Stimulated activated CD4-positive, alpha-beta T cell treated with anti-CD3 and anti-CD28 coated beads, Interleukin-2, amount 100 ng/mL, for 4 hours (primary cell): ENCODE measurements around the gene MNX1.

Experiments
- DNase-seq: peaks from one replicate; pipeline ENCODE4 v3.0.0-alpha.2; 2020; ENCODE audit warnings: low read depth

The MNX1 gene

GRCh38 chr7:157032644-157033482 lies 22.4 kb upstream of the MNX1 start:
- no peak for DNase-seq

DNA sequence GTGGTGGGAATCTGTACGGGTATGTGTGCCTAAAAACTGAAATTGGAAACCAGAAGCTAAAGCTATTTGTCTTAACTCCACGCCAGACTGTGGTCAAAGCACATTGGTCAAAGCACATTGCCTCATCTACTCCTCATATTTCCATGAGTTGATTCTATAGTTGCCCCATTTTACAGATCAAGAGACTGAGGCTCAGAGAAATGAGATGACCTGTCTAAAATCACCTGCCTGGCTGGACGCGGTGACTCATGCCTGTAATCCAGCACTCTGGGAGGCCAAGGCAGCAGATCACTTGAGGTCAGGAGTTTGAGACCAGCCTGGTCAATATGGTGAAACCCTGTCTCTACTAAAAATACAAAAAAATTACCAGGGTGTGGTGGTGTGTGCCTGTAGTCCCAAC lies 21.7 kb upstream of the MNX1 start:
- DNase-seq = no peak

GRCh38 chr7:157028199-157028903 lies 17.9 kb upstream of the MNX1 start:
- DNase-seq = no peak

GRCh38 chr7:157027568-157028198 lies 17.2 kb upstream of the MNX1 start:
- DNase-seq = no peak

DNA sequence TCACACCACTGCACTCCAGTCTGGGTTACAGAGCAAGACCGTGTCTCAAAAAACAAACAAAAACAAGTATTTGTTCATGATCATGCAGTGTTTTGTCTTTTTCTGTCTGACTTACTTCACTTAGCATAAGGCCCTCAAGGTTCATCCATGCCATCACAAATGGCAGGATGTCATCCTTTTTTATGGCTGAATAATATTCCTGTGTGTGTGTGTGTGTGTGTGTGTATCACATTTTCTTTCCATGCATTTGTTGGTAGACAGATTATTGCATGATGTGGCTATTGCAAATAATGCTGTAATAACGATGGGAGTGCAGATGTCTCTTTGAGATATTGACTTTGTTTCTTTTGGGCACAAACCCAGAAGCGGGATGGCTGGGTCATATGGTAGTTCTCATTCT lies 14.3 kb upstream of the MNX1 start:
- no peak for DNase-seq

DNA sequence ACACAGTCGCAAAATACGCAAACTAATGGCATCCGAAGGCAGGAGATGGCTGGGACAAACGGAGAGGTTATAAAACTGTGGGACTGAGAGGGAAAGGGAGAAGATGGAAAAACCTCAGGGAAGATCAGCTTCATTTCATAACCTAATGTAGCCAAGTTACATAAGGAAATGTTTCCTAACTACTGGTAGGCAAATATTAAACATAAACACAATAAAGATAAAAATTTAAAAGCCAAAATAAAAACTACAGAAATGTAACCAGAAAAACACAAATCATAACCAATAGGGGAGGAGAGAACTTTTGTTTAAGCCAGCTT lies 13.1 kb upstream of the MNX1 start:
- DNase-seq = no peak

- no peak for DNase-seq
These were observed 12.5 kb upstream of the MNX1 start for GRCh38 chr7:157022681-157023588.

DNA sequence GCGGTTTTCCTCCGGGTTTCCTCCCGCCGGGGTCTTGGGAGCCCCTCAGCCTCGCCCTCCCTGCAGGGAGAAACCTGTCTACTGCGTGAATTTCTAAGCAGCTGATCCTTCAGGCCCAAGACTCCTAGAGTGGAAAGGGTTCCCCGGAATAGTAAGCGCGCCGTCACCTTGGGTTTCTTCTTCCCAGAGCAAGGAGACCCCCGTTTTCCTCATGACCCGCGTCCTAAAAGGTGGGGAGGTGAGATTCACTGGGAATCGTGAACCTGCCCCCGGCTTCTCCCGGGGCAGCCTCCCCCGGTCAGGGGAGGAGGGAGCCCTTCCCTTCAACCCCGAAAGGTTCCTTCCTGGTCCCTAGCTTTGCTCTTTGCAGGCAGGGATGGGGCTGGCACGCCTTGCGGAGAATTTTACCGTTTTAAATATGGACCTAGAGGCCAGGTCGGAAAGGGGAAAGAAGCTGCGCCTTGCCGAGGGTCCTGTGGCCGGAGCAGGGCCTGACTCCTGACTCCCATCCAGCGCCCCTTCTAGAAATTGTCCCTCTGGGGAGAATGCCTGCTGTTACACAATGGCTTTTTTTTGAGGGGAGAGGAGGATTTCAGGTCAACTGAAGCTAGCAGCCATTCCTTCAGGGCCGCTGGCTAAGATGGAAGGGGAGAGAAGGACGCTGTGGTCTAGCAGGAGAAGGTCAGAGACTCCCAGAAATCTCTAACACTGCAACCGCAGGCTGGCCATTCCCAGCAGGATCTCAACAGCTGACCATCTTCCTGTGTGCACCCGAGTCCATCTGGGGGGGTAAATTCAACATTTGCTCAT lies 11.6 kb upstream of the MNX1 start:
- DNase-seq = no peak

DNA sequence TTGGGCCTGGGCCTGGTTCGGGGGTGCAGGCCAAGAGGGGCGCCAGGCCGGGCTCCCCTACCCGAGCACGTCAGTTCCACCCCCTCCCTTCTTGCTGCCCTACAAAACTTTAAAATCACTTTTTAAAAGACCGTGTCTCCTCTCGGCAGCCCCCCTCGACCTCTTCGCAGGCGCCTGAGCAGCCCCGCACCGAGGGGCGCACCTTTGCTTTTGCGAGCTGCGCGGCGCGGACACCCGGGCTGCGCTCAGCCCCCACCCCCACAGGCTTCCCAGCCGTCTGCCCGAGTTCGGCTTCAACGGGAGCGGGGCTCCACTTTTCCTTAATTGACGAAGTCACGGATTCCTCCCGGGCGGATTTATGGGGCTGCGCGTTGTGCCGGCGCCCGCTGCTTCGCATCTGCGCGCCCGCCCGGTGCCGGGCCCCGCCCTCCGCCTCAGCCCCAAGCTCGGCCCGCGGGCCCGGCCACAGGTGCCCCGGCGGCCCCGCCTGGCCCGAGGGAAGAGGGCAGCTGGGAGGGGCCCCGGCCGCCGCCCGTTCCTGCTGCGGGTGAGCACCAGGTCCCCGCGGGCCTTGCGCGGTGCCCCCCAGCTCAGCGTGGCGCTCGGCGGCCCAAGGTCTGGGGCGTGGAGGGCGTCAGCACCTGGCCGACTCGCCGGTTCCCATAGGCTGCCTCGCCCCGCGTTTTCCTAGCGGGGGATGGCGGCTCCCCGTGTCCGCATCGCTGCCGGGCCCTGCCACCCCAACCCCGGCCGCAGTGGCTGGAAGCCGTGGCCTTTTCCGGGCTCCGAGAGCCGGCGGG lies 10.8 kb upstream of the MNX1 start:
- DNase-seq = no peak

DNA sequence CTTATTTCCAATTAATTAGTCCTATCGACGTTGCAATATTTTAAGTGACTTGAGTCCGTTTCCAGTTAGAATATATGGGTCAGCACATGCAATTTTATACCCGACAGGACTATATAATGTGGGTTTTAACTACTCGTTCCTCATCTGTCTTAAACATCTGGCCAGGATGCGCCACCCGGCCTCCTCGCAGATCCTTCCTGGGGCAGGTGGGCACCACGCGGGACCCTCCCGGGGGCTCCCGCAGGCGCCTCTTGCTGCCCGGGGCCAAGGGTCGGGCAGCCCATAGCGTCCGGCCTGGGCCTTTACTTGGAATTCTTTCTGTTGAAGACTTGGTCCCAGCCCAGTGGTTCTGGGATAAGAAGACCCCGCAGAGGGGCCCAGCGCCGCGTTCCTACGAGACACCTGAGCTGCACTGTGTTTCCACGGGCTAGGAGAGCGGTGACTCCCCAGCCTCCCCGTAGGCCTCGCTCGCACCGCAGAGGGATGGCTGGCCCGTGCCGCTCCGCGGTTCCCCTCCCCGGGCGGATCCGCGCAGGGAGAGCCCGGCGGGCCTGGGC lies 10.1 kb upstream of the MNX1 start:
- DNase-seq = no peak

DNA sequence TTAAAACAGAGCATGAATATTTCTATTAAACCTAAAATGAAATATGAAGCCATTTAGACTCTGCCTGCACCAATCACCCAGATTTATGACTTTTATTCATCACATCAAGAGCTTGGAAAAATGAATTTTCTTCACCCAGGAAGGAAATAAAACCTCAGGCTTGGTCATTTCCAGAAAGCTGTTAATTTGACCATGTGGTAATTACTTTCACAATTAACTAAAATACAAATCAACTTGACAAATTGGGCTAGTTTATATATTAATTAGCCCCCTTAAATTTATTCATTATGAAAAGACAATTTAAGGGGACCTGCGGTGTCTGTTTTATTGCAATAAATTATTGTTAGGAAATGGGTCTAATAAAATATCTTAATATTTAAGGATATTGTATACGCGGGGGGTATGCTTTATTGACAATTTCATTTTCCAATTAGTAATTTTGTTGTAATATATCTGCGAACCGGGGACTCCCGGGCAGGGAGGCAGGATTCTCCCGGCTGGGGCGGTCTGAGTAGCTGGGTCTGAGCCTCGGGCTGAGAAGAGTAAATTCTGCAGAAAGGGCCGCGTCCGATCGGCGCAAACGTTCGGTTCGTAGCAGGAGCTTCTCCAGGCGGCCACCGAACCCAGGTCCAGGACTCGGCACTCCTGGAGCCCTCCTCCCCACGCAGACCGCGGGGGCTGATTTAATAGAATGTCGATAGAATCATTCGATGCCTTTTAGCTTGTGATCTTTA lies 9.4 kb upstream of the MNX1 start:
- DNase-seq = no peak

DNA sequence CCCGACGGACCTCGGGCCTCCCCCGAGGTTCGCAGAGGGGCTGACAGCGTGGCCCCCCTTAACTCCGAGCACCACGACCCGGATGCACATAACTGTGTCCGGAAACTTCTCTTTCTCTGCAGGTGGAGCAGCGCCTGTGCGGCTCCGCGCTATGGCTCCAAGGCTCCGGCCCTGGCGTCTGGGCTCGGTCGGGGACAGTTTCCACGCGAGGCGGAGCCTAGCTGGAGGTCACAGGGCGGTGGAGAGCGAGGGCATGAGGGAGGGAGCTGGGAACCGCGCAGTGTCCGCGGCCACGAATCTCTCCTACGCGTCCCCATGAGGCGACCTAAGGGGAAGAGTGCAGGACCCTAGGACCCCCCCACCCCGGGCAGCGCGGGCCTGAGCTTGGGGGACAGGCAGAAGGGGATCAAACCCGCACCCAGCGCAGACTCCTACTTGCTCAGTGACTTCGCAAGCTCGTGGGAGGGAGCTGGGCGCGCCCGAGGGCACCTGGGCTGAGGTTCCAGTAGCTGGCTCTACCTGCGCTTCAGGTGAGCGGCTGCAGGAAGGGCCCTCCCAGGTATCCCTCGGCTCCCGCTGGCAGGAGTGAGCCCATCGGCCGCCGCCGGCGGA lies 8.6 kb upstream of the MNX1 start:
- no peak for DNase-seq

DNA sequence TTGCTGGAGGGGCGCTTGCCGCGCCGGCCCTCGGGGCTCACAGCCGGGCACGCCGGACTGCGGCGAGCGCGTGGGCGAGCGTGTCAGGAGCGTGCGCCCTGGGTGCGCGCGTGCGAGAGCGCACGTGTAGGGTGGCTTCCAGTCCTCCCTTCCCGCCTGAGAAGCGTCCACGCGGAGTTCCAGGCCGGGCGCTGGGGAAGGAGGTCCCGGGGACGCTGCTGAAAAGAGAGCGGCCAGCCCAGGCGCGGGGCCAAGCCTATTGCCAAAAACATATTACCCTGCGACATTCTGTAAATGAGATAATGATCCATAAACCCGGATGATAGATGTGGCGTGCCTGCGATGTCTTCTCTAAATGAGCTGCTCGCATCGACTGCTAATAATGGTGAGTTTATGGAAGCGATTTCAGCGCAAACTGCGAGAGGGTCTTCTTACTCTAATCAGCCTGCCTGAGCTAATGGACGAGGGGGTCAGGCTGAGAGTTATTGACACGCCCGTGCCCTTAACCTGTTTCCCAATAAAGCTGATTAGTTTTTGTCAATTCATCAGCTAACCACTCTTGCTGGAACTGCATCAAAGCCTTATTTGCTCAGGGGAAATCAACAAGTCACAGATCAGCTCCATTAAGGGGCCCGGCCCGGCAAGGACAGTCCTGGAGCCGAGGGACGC lies 8.0 kb upstream of the MNX1 start:
- no peak for DNase-seq

DNA sequence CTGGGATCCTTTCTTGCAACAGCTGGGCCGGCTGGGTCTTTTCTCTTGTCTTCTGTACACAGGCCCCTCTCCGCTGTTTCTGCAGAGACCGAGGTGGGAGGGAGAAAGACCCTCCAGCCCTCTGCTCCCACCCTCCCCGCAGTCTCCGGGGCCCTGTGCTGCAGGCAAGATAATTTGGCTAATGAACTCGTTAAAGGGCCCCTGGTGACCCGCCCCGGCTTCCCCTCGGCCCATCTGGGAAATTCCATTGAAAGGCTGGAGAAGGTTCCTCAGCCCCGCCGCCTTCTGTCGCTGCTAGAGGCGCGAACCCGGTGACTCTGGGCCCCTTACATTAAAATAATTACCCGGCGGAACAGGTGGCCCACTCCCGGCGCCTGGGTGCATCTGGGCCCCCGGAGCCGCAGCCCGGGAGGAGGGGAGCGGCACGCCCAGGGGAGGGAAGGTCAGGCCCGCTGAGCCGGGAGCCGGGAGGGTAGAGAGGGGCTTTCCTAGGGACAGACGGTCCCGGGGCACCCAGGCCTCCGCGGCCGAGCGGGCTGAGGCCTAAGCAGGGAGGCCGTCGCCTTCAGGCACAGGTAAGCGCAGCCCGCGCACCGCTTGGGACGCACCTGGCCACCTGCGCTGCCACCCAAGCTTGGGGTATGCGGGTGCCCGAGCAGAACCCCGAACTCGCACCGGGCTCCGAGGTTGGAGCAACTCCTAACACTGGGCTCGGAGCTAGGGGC lies 7.3 kb upstream of the MNX1 start:
- DNase-seq = no peak

GRCh38 chr7:157017149-157017548 lies 6.7 kb upstream of the MNX1 start:
- no peak for DNase-seq

- peak; percentile 6 for DNase-seq
These were observed 6.0 kb upstream of the MNX1 start for GRCh38 chr7:157016352-157017041.

DNA sequence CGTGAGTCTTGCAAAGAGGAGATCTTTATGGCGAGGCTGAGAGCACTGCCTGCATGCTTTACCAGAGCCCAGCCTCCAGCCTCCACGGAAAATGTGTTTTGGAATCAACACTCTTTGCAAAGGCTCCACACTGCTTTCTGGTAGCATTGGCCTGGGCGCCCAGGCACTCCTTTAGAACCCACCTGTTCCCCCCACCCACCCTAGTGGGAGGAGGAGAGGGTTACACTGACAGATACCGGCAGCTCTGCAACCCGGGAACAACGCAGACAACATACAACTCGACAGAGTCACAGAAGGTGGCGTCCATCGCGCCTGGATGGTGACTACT lies 5.5 kb upstream of the MNX1 start:
- DNase-seq = no peak
